GM18909 (cell line): ENCODE results near the gene BABAM2.

Experiments
- ATAC-seq: cut with Tn5 transposase; IDR thresholded peaks from one replicate; pipeline ENCODE4 v1.9.1; 2021; ENCODE audit warnings: mild to moderate bottlenecking; ENCODE audit not compliant: unreplicated experiment, poor library complexity

BABAM2 gene

DNA sequence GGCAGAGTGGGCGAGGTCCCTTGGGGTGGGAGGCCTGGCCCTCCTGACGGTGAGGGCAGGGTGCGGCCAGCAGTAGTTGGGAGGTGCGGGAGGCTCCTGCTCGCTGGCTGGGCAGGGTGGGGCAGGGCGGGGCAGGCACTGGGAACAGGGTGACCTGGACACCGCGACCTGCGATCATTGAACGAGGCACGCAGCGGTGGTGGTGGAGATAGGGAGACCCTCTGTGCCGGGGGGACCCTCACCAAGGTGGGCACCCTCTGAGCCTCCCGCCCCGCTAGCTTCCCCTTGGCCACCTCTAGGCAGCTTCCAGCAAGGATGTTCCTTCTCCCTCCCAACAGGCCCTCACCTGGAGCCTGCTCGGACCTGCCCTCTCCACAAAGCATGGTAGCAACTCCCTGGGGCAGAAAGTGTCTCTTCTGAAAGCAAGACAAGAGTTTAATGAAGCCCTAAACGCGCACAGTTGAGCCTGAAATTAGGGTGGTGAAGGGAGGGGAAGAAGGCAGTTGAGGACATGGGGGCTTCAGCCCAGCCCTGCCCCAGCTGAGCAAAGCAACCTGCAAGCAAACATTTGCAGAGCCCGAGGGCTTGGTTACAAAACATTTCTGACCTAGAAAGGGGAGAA is 486.8 kb downstream of the BABAM2 start:
- ATAC-seq, result no peak

DNA sequence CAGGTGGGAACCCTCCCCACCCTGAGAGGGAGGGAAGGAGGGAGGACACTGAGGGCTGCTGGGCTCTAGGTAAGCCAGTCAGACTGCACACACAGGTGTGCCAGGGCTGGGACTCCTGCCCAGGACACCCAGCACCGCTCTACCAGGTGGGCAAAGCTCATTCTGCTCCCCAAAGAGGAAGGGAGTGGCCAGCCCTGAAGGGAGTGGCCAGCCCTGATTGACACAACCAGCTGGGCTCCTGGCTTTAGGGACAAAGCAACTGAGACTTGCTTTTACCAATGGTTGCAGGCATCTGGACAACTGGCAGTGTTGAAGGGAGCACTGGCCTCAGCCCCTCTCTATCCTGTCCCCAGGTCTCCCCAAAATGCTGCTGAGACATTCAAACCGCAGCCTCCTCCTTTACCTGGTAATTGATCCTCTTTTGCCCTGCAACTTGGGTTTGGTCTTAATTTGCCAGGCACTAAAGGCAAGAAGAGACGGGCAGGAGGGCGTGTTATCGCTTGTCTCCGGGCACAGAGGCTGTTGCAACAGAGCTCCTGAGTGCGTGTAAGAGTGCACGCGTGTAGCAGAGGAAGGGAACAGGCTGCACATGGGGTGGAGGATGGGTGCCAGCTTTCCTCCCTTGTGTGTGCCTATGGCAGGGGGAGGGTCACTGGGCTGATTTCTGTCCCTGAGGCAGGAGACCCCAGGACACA is 487.6 kb downstream of the BABAM2 start:
- ATAC-seq, result no peak

DNA sequence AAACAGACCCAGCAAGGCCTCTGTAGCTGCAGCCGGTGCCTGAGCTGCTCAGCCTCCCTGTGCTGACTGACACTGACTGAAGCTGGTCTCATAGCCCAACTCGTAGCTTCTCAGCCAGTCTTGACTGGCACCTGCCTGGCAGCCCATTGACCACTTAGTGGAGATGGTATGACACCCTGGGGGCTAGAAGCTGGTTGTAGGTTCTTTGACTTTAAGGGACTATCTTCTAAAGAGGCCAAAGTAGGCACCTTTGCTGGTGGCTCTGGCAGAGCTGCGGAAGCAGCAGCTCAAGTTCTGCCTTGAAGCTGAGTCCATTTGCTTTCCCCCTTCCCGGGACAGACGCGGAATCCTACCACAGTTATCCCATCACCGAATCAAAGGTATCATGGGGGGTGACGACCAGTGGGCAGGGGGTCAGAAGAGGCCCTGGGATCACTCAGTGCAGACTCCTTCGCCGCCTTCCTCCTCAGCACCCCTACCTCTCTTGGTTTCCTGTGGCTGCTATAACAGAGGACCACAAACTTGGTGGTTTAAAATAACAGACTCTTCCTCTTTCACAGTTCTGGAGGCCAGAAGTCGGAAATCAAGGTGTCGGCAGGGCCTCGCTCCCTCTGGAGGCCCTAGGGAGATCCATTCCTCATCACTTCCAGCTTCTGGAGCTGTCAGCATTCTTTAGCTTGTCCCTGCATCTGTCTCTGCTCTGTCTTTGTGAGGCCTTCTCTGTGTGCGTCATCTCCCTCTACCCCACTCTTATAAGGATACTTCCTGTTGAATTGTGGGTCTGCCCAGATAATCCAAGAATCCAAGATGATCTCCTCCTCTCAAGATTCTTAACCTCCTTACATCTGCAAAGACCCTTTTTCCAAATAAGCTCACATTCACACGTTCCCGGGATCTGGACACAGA is 488.4 kb downstream of the BABAM2 start:
- ATAC-seq, result peak; percentile 46

DNA sequence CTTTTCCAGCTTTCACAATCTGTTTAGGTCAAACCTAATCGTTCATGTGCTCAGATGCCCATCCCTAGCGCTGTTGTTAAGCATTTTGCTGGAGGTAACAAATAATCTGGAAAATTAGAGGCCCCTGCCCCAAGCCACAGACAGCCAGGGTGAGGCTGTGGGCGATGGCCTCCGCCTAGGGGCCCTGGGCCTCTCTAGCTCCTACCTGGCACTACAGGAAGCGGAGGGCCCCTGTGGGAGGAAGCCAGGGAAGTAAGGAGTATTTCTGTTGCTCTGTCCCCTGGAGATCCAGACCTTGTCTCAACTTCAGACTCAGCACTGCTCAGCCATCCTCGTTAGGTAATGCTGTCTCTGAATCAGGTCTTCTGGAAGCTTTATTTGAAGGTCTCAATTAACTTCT is 489.7 kb downstream of the BABAM2 start:
- ATAC-seq, result no peak

DNA sequence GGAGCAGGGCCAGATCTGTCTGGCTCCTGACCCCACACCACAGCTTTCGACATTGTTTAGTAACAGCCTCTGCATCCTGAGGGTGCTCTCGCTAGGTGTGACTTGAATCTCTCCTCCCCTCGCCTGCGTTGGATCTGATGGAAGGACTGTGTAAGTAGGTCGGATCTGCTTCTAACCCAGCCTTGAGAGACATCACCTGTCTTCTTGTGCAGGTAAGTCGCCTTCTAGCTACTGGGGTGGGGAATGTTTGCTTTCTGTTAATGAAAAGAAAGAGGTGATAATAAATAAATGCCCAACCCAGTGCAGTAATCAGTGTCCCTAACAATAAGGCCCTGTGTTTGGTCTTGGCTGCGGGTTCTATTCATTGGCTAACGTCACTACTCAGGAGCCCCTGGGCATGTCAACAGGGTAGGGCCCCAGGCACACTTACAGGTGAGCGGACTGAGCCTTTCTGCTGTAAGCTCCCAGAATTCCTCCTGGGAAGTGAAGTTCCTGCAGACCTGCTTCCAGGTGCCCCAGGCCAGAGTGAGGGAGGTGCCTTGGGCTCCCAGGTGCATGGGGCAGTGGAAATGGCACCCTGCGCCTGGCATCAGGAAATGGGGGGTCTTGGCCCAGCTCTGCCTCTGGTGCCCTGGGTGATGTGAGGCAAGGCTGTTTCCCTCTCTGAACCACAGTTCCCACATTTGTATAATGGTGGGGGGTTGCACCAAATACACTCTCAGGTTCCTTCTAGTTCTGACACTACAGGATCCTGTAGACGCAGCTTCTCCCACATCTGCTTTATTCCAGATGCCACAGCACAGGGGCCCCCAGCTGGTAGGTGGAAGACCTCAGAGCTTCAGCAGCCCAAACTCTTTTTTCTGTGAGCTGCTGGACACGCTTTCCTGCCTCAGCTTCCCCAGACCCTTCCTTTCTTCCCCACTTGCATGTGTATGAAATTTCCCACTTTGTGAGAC is 491.0 kb downstream of the BABAM2 start:
- no peak for ATAC-seq

DNA sequence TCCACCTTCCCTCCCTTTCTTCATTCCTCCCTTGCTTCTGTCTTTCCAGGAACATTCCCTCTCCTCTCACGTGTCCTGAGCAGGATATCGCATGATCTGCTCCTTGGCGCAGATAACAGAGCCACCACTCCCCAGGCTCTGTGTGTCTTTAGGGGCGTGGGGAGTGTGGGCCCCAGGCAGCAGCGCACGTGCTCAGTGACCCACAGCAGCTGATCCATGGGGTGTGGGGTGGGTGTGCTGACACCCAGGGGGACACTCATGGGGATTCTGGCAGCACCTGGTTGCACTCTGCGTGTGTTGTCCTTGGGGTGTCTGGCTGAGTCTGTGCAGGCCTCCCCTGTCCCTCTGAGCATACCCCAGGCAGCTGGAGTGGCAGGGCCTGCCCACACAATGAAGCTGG is 492.2 kb downstream of the BABAM2 start:
- no peak for ATAC-seq

DNA sequence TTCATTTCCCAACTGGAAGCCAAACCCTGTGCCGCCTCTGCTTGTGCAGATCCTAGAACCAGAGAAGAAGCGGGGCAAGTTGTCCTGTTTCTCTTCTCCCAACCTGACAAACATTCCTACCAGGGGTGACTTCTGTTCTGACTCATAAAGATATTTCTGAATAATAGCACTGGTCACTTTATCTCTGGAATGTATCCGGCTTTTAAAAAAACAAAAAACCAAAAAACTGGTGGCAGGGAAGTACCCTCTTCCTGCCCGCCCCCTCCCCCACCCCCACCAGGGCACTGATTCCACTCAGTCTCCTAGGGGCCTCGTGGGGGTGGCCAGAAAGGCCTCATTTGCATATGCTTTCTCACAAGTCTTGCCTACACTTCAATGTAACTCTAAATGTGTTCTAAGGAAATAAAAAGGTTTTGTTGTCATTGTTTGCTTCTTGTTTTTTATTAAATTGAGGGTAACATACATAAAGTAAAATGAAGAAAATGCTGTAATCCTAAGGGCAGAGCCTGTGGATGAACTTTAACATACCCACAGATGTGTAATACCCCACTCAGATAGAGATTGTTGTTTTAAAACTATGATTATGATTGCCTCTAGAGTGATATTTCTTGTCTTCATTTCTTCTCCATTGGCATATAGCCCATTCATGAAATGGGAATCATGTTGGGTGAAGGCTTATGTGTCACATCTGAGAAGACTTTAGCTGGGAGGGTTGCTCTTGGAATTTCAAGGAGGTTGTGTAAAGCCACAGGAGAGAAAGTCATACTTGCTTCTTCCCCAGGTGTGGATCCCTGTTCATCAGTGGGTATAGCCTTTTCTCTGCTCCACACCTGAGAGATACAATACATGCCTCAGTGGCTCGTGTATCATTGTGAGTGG is 496.8 kb downstream of the BABAM2 start:
- ATAC-seq, result no peak
